Activated T-helper 9 cell treated with anti-CD3 and anti-CD28 coated beads, Interleukin-2, amount 50 U/mL, for 16 hours (primary cell): ENCODE data around the gene PAQR9.
A peak's percentile ranks its signal among the peaks of the same experiment; 100 is the strongest.
"Not testable (repeated sequence)": the region's sequence is repeated elsewhere in the genome, so short reads cannot be mapped to it uniquely, and the experiment has no call there.

Source experiments
- DNase-seq: peaks from one replicate; pipeline ENCODE4 v3.0.0-alpha.2; 2020; ENCODE audit warnings: low read depth

The PAQR9 gene, protein sequence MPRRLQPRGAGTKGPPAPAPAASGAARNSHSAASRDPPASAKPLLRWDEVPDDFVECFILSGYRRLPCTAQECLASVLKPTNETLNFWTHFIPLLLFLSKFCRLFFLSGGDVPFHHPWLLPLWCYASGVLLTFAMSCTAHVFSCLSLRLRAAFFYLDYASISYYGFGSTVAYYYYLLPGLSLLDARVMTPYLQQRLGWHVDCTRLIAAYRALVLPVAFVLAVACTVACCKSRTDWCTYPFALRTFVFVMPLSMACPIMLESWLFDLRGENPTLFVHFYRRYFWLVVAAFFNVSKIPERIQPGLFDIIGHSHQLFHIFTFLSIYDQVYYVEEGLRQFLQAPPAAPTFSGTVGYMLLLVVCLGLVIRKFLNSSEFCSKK

GRCh38 chr3:142963516-142964448 lies at the start of gene PAQR9:
TSS of gene PAQR9 (minus strand) at chr3:142963674. CDS start at chr3:142963336, 338 bp downstream.
- DNase-seq, result no peak

DNA sequence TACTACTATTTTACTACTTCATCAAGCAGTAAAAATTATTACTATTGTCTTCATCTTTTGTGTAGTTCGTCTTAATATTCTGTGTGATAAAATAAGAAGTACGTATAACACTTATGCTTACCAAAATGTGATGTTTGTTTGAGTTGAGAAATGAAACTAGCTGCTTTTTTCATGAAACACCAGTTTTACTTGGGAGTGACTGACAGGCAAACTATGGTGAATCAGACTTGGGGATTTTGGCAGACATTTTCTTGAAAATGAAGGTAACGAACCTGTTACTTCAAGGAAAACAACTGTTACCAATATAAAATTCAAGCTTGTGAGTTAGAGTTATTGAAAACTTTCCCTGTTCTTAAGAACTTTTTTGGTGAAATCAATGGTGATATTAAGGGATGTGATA lies 48.2 kb upstream of the PAQR9 start:
- DNase-seq, result no peak

GRCh38 chr3:143010024-143010423 lies 46.5 kb upstream of the PAQR9 start:
- DNase-seq, result no peak

DNA sequence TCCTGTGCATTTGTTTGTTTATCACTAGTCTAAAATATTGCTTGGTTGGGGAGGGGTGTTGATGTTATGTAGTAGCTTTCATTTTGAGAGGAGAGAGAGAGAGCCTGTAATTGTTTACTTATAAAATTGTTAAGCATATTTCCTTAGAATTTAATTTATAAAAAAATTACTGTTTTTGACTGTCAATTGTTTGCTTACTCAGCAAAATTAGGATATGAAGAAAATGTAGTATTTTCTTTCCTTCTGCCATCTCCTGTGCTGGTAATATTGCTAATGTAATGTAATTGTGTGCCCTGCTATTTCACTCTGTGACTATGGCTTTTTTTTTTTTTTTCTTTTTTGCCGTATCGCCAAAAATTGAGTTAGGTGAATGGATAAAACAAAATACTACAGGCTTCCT lies 41.3 kb upstream of the PAQR9 start:
- no peak for DNase-seq

DNA sequence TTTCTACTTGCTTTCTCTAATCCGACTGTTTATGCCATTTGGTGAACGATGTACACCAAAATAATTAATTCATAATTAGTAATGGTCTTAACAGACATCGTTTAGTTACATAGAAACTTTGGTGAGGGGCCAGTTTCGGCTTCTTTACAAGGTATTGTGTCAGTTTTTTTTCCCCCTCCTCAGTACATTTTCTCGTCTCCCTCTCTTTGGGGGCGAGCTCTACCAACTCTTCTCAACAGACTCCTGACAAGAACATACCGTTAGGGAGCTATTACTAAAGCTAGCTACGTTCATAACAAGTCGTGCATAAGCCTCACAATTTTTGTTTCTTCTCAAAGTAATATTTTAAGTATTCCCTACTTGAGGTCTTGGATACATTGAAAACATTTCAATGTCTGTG lies 39.3 kb upstream of the PAQR9 start:
- no peak for DNase-seq

DNA sequence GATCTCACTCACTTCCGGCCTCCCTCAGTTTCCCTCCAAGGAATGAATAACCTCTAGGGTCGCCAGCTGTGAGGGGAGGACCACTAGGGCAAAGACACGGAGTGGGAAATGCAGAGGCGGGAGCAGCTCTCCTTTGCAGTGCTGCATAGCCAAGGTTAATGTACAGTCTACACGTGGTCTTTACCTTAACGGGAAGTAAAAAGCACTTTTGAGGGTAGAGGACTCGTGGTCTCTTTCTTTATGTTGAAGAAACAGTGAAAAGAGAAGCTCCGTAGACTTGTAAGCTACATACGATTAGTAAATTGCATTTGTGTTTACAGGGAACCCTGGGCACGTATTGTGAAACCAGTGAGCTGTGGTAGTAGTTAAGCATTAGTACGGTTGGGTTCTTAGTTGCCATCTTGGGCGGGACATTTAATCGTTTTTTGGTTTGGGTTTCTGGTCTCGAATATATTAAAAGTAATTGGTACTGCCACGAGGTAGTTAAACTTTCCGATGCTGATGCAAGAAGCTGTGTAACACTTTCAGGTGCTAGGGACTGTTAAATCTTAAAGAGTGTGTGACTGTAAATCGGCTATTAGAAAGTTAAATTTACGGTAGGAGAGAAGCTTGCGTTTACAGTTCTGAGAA lies 38.7 kb upstream of the PAQR9 start:
- DNase-seq, result no peak

GRCh38 chr3:143001369-143002082 lies 38.1 kb upstream of the PAQR9 start, which contains the start of gene U2SURP:
TSS of gene U2SURP (plus strand) at chr3:143001570. CDS start at chr3:143001629, 59 bp downstream.
- peak; percentile 85 for DNase-seq

DNA sequence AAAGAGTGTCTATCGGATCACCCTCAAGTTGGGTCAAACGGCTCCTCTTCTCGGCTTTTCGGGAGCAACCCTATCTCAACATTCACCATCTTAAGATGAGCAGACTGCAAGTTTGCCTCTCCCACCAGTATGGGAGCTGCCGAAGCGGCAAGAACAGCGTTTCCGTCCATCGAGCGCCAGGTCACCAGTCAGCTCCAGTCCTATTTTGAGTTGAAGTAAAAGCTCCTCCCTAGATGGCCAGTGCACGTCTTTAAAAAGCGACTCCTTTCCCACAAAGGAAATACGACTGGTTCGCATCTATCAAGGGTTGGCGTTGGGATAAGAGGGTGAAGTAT lies 37.5 kb upstream of the PAQR9 start:
- DNase-seq, result no peak

DNA sequence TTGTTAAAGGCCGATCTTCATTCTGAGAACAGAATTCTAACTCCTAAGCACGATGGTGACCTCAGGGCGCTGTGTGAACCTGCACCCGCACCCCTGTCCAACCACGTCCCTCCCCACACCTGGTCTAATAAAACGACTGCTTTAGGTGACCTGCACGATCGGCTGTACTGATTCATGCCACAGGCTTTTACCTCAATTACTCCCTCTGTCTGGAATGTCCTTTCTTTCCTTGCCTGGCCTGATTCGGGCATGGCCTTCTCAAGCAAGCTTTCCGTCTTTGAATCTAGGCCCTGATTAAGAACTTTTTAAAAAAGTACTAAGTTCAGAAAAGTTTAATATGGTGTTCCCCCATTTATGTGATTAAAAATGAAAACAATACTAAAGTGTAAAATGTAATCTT lies 37.1 kb upstream of the PAQR9 start:
- no peak for DNase-seq

DNA sequence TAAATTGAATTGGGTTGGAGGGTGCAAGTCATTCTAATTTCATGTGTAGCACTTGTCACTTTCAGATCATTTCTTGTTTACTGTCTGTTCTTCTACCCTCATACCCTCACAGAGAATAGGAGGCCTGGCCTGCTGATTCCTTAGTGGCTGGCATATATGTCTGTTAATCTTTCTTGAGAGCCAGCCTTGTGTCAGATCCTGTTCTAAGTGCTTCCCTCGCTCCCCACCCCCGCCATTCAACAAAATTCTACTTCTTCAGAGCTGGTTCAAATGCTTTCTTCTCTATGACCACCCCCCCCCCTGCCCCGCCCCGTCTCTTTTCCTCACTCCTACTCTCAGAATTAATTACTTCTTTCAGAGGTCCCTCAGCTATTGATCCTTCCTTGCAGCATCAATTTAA lies 36.4 kb upstream of the PAQR9 start:
- DNase-seq, result no peak

GRCh38 chr3:142998439-142998838 lies 35.0 kb upstream of the PAQR9 start:
- DNase-seq, result no peak

GRCh38 chr3:142997330-142997729 lies 33.9 kb upstream of the PAQR9 start:
- no peak for DNase-seq

- DNase-seq, result peak; percentile 41
Observed at GRCh38 chr3:142993958-142994442, 30.5 kb upstream of the PAQR9 start.

- no peak for DNase-seq
Observed at GRCh38 chr3:142992323-142992722, 28.8 kb upstream of the PAQR9 start.

DNA sequence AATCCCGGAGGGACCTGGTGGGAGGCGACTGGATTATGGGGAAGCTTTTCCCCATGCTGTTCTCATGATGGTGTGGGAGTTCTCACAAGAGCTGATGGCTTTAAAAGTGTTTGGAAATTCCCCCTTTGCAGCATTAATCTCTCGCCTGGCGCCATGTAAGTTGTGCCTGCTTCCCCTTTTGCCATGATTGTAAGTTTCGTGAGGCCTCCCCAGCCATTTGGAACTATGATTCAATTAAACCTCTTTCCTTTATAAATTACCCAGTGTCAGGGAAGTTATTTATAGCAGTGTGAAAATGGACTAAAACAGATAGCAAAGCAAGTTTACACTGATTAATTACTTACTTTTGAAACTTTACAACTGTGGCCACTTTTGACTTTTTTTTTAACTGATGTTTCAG lies 27.2 kb upstream of the PAQR9 start:
- DNase-seq, result no peak

DNA sequence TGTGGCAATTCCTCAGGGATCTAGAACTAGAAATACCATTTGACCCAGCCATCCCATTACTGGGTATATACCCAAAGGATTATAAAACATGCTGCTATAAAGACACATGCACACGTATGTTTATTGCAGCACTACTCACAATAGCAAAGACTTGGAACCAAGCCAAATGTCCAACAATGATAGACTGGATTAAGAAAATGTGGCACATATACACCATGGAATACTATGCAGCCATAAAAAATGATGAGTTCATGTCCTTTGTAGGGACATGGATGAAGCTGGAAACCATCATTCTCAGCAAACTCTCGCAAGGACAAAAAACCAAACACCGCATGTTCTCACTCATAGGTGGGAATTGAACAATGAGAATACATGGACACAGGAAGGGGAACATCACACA lies 25.4 kb upstream of the PAQR9 start:
- DNase-seq, result not testable (repeated sequence)

DNA sequence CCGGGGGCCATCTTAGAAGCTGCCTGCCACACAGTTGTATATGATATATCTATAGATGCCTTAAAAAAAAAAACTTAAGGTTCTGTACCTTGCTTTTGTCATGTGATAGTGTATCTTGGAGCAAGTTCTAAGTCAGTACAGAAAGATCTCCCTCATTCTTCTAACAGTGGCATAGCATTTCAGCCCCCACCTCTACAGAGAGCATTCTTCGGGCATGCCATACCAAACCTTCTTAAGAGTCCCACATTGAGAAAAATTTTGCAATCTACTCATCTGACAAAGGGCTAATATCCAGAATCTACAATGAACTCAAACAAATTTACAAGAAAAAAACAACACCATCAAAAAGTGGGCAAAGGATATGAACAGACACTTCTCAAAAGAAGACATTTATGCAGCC lies 24.7 kb upstream of the PAQR9 start:
- DNase-seq, result not testable (repeated sequence)

DNA sequence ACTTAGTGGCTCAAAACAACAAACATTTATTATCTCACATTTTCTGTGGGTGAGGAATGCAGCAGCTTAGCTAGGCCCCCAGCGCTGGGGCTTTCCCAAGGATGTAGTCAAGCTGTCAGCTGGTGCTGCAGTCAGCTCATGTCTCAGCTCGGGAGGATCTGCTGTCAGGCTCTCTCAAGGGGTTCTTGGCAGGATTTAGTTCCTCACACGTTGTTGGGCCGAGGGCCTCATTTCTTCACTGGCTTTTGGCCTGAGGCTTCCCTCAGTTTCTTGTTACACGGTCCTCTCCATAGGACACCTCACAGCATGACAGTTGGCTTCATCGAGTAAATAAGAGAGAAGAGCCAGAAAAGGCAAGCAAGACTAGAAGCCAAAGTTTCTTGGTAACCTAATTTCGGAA lies 24.2 kb upstream of the PAQR9 start:
- no peak for DNase-seq

- DNase-seq, result no peak
Observed at GRCh38 chr3:142987080-142987700, 23.7 kb upstream of the PAQR9 start.

GRCh38 chr3:142984255-142984654 lies 20.8 kb upstream of the PAQR9 start:
- no peak for DNase-seq

- no peak for DNase-seq
Observed at GRCh38 chr3:142983318-142983717, 19.8 kb upstream of the PAQR9 start.
